GM19467 (cell line): ENCODE results near the gene PARN.

Experiments used
- ATAC-seq: cut with Tn5 transposase; IDR thresholded peaks from one replicate; pipeline ENCODE4 v1.9.1; 2021; ENCODE audit warnings: mild to moderate bottlenecking, moderate library complexity; ENCODE audit not compliant: unreplicated experiment

Gene PARN

DNA sequence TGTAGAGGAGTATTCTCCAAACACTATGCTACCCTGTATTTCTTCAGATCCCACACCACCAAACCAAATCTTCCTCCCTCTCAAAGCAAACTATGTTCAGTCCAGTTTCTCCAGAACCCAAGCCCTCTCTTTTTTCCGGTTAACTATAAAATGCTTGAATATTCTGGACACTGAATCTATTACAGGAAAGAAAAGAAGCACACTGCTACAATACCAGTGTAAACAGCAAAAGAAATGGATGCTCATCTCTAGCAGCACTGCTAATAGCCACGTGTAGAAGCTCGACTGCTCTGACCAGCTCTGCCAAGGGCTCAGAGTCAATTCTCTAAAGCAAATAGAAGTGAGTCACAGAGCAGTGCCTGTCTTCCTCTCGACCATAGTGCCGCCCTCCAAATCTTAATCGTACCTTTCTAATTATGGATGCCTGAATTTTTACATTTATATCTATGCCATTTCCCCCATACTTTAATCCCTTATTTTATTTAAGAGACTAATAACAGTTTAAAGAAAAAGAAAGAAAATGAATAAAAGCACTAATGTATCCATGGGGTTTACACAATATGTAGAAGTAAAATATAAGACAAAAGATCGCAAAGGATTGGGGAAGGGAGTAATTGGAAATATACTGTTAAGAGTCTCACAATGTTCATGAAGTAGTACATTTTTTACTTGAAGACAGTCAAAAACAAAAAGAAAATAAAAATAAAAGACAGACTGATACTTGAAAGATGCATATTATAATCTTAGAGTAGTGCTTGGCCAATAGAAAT is 154.5 kb downstream of the PARN start:
- ATAC-seq: no peak

- ATAC-seq: no peak
These were observed 156.6 kb downstream of the PARN start for GRCh38 chr16:14473488-14473887.

DNA sequence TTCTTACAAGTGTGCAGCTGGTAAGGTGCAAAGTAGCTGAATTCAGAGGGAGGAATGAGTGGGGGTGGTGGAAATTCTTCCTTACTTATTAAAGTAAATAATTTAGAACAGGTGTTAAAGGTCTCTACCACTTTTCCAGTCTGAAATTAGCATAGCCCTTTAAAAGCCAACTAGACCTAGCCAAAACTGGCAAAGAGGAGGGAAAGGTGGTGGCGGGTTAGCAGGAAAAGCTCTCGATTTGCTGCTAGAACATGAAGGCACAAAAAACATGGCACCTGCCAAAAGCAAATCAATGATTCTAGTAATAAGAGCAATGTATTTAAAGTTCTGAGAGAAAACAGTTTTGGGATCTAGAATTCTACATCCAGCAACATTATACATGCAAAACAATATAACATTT is 157.7 kb downstream of the PARN start:
- no peak for ATAC-seq

DNA sequence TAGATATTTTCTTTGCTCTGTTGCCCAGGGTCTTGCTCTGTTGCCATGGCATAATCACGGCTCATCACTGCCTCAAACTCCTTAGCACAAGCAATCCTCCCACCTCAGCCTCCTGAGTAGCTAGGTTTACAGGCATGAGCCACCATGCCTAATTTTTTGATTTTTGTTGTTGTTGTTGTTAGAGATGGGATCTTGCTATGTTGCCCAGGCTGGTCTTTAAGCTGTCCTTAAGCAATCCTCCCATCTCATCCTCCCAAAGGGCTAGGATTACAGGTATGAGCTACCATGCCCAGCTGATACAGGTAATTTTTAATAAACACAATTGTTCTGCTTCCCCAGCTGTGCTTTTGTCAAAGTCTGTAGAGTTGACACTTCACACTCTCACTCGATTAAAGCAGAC is 159.3 kb downstream of the PARN start:
- ATAC-seq: no peak

GRCh38 chr16:14465799-14466198 is 164.3 kb downstream of the PARN start:
- ATAC-seq: no peak

GRCh38 chr16:14464796-14465195 is 165.3 kb downstream of the PARN start:
- no peak for ATAC-seq

- no peak for ATAC-seq
These were observed 165.9 kb downstream of the PARN start for GRCh38 chr16:14464192-14464591.

DNA sequence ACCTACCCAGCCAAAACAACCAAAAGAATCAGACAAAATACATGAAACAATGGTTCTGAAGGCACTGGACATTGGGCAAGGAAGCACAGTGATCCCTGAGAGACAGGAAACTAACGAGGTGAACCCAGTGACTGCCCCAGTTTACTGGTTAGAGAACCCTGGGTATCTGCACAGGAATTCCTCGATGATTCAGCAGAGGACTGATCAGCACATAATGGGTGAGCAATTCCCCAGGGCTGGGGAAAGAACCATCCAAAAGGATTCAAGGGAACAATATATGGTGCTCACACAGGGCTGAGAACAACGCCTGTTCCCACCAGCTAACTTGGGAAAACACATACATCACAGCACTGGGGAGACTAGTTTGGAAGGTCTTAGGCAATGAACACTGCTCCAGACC is 167.2 kb downstream of the PARN start:
- ATAC-seq: no peak

DNA sequence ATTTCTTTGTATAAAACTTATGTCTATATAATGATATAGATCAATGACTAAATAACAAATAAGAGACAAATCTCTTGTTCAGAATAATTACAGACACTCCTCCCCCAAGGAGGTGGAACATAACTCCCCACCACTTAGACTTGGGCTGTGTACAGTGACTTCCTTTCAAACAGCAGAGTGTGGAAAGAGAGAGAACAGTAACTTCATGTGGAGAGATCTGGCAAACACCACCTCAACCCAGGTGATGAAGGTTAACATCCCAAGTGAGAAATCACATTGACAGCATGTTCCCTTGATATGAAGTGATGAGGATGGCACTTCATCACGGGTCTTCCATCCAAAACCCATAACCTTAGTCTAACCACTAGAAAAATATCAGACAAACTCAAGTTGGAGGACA is 169.3 kb downstream of the PARN start:
- no peak for ATAC-seq

GRCh38 chr16:14458576-14458975 is 171.5 kb downstream of the PARN start:
- no peak for ATAC-seq

DNA sequence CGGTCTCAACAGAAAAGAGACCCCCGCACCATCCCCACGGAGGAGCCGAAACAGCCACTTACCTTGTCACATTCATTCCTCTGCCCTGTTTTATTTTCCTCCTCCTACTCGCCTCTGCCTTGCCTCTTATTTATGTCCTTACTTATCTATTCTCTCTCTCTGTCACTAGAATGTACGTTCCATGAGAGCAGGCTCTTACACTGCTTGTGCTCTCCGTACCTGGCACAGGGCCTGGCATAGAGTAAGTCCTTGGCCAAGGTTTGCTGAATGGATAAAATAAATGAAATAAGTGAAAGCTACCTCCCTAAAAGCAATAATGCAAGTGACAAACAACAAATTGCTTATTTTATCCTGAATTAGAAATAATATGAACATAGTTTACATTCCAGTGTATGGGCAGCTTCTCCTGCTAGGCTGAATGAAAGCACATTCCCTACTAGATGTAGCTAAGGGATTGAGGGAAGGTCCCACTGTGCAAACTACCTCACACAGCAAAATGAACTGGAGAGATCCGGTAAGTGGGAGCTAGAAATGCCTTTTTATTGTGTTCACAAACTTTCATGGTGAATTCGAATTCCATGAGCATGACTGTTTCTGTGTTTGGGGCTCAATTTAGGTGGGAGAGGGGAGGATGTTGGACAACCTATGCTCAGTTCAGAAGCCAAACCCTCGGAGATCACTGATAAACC is 173.1 kb downstream of the PARN start:
- ATAC-seq: no peak

- ATAC-seq: no peak
These were observed 174.5 kb downstream of the PARN start for GRCh38 chr16:14455573-14455972.

DNA sequence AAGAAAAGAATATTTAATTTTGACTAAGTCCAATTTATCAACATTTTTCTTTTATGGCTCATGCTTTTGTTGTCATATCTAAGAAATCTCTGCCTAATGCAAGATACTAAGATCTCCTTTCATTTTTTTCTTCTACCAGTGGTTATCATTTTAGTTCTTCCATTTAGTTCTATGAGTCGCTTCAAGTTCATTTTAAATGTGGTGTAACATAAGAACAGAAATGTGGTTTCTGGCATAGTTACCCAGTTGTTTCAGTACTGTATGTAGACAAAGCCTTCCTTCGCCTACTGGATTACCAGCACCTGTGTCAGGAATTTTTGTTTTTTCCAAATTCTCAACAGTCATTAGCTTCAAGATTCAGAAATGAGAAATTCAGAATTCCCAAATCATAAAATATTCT is 175.7 kb downstream of the PARN start:
- no peak for ATAC-seq

DNA sequence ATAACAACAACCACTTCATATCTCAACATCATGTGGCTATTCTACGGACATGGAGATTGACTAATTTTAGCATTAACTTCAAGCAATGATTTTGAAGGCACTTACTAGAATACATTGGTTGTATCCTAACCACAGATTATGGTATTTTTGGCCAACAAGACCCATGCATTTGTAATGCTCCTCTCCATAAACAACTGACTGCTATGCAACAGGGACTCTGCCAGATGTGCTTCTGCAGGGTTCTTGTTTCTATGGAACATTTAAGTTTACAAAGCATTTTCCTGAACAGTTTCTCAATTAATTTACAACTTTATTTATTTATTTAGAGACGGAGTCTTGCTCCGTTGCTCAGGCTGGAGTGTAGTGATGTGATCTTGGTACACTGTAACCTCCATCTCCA is 178.0 kb downstream of the PARN start:
- no peak for ATAC-seq

DNA sequence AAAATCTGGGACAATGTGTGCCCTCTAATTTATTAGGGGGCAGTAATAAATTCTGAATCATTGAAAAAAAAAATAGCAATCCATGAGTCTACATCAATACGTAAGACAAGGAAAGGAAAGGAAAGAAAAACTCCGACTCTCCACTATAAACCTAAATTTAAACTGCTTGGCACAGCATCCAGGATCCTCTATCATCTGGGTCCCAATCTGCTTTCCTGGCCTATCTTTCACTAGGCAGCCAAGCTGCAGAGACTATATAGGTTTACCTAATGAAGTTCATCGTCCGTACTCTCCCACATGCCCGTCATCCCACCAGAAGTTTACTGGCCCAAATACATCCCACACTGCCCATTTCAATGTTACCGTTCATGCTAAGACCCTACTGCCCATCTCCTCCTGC is 179.2 kb downstream of the PARN start:
- ATAC-seq: no peak

DNA sequence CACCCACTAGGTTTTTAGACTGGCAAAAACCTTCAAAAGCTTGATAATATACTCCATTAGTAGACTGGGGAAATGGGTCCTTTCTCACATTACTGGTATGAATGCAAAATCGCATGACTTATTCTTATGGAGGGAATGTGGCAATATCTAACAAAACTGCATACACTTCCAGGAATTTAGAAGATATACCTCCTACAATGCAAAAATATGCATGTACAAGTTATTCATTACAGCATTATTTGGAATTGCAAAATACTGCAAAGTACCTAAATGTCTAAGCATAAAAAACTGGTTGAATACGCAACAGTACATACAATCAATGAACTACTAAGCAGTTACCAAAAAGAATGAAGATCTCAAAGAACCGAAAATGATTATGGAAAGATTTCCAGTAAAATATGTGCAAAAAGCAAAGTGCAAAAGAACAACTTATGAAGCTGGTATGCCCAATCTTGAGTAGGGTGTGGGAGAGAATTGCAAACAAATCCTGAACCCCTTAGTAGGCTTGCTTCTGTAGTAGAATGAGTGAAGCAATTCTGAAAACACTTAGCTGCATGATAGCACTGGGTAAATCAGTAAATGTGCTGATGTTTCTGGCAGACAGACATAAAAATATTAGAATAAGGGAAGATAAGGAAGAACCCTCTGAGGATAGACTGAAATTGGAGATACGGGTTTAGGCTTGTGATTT is 180.1 kb downstream of the PARN start:
- ATAC-seq: no peak

DNA sequence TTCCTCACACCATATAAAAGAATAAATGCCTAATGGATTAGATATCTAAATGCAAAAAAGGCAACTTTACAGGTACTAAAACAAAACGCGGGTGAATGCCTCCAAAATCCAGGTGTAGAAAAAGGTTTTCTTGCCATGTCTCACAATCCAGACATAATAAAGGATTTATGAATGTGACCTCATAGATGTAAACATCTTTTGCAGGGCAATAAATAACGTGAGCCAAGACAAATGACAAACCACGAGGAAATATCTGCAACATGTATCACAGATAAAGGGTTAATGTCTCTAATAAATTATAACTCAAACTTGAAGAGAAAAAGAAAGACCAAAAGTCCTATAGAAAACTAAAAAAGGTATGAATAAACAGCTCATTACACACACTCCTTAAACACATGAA is 180.7 kb downstream of the PARN start:
- ATAC-seq: no peak

DNA sequence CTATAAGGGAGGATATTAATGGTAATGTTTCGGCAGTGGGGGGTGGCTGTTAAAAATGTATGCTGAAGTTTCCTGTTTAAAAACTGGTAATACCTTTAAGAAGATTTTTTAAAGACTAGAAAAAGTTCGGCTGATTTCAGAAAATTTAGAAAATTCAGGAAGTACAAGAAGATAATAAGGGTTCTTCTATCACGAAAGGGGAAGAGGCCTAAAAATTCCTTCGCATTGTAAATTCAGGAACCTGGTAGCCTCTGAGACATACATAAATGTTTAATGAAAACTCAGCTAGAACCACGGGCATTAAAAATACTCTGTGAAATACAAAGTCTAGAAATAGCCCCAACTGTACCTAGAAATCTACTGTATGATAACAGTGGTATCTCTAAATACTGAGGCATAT is 181.2 kb downstream of the PARN start:
- no peak for ATAC-seq

GRCh38 chr16:14447783-14448182 is 182.3 kb downstream of the PARN start:
- no peak for ATAC-seq

DNA sequence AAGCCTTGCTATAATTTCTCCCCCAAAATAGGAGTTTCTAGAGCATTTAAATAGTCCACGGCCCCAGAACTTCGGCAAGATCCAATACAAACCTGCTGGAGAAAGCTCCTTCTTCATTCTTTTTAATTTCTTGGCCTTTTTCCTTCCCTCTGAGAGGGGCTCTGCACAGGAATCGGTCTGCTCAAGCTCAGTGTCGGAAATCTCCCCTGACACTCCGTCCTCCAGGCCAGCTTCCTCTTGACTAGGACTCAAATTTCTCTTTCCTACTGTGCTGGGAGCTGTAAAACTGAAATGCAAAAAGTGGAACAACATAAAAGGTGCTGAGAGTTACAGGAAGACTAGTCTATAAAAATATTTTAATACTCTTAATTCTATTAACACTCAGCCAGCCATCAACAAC is 183.3 kb downstream of the PARN start:
- no peak for ATAC-seq

DNA sequence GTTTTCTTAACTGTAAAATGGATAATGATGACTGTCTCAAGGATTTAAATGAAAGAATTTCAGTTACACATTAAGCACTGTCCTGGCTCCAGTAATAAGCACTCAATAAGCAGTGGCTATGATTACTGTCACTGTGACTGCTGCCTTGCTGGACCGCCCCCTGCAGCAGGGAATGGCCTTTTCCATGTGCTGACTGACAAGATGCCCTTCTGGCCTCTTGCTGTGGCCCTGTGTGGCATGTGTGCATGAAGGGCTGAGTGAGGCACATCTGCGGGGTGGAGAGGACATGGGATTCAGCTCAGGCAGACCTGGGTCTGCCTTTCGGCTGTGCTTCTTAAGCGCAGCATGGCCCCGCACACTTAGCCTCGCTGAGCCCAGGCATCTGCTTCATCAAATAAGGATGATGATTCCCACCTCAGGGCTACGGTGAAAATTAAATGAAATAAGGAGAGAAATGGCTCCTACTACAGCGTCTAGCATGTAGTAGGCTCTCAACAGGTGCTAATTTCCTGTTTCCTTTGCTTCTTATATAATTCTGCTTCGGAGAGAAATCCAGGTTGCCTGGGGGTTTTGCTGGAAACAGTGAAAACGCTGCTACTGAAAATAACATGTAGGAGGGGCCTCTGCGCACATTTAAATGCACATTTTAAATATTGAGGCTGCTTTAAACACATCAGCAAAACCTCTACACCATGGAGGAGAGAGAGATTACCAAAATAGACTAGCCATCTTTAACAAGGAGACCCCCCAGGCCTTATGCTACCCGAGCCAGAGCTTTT is 183.9 kb downstream of the PARN start:
- ATAC-seq: no peak
